ENCODE results near the gene GCHFR.

The GCHFR gene

GRCh38 chr15:40808861-40809450, 45.1 kb downstream of the GCHFR start:
- Histone ChIP-seq H3F3A (ENCODE audit: control insufficient read depth, insufficient read depth) (no peaks in the 10 kb centered on the region), H3K9me3 (ENCODE audit: control insufficient read depth, insufficient read depth, low read length) (no peaks in the 10 kb centered on the region), H3K79me2 (ENCODE audit: control insufficient read depth, low read length) (peaks cover 27% of the 10 kb centered on the region), H3K4me3 (ENCODE audit: low read length) (peak overlapping the region; percentile 92), H3K27me3 (ENCODE audit: control insufficient read depth, low read length) (no peaks in the 10 kb centered on the region), H3K4me2 (ENCODE audit: low read length) (peak overlapping the region; percentile 97), H4K20me1 (ENCODE audit: control insufficient read depth, insufficient read depth, low read depth, low read length) (no peaks in the 10 kb centered on the region), H3K9me2 (replicated peaks; ENCODE audit: control insufficient read depth, low read length) (no peaks in the 10 kb centered on the region), H3K36me3 (ENCODE audit: control insufficient read depth, low read length) (peaks cover 18% of the 10 kb centered on the region), H3K27ac (ENCODE audit: low read depth, low read length) (no peak overlapping the region), H3K4me1 (ENCODE audit: control insufficient read depth, low read length) (peaks cover 23% of the 10 kb centered on the region)
- TF ChIP-seq CTCF (IDR thresholded peaks at IDR 0.05; ENCODE audit: low read depth, low read length, poor library complexity, severe bottlenecking) = no peak
- no peak for TF ChIP-seq EZH2phosphoT487 (IDR thresholded peaks at IDR 0.05; ENCODE audit: borderline replicate concordance, low read length)

- TF ChIP-seq CTCF (IDR thresholded peaks at IDR 0.05; ENCODE audit: low read depth, low read length, poor library complexity, severe bottlenecking) = no peak
- Histone ChIP-seq H3K27me3 (ENCODE audit: control insufficient read depth, low read length) (no peaks in the 10 kb centered on the region), H3K79me2 (ENCODE audit: control insufficient read depth, low read length) (peaks cover 10% of the 10 kb centered on the region), H3K9me3 (ENCODE audit: control insufficient read depth, insufficient read depth, low read length) (no peaks in the 10 kb centered on the region), H3K36me3 (ENCODE audit: control insufficient read depth, low read length) (peaks cover 21% of the 10 kb centered on the region), H3K27ac (ENCODE audit: low read depth, low read length) (no peak overlapping the region), H3K4me2 (ENCODE audit: low read length) (no peak overlapping the region), H3K4me1 (ENCODE audit: control insufficient read depth, low read length) (peaks cover 11% of the 10 kb centered on the region), H3K4me3 (ENCODE audit: low read length) (no peak overlapping the region), H3K9me2 (replicated peaks; ENCODE audit: control insufficient read depth, low read length) (no peaks in the 10 kb centered on the region), H3F3A (ENCODE audit: control insufficient read depth, insufficient read depth) (no peaks in the 10 kb centered on the region), H4K20me1 (ENCODE audit: control insufficient read depth, insufficient read depth, low read depth, low read length) (no peaks in the 10 kb centered on the region)
Measured at GRCh38 chr15:40812721-40813425, 49.0 kb downstream of the GCHFR start.

- no peaks in the 10 kb centered on the region for H3K4me1 ChIP-seq (ENCODE audit: control insufficient read depth, low read length)
- no peaks in the 10 kb centered on the region for H3K79me2 ChIP-seq (ENCODE audit: control insufficient read depth, low read length)
- H3K36me3 ChIP-seq (ENCODE audit: control insufficient read depth, low read length) = peaks cover 21% of the 10 kb centered on the region
- no peak overlapping the region for H3K4me2 ChIP-seq (ENCODE audit: low read length)
- no peaks in the 10 kb centered on the region for H4K20me1 ChIP-seq (ENCODE audit: control insufficient read depth, insufficient read depth, low read depth, low read length)
- no peak overlapping the region for H3K4me3 ChIP-seq (ENCODE audit: low read length)
- H3K27me3 ChIP-seq (ENCODE audit: control insufficient read depth, low read length) = no peaks in the 10 kb centered on the region
- 0 out of 2 replicates have a peak, but pooled peaks cover 2% of the 10 kb centered on the region for H3F3A ChIP-seq (ENCODE audit: control insufficient read depth, insufficient read depth)
- no peaks in the 10 kb centered on the region for H3K9me3 ChIP-seq (ENCODE audit: control insufficient read depth, insufficient read depth, low read length)
- H3K27ac ChIP-seq (ENCODE audit: low read depth, low read length) = no peak overlapping the region
- H3K9me2 ChIP-seq (replicated peaks; ENCODE audit: control insufficient read depth, low read length) = no peaks in the 10 kb centered on the region
- TF ChIP-seq CTCF (IDR thresholded peaks at IDR 0.05; ENCODE audit: low read depth, low read length, poor library complexity, severe bottlenecking) (no peak), EZH2phosphoT487 (IDR thresholded peaks at IDR 0.05; ENCODE audit: borderline replicate concordance, low read length) (no peak)
Measured at GRCh38 chr15:40815042-40815698, 51.3 kb downstream of the GCHFR start.
